ENCODE data around the gene KLHL10.
A peak's percentile ranks its signal among the peaks of the same experiment; 100 is the strongest.

Gene KLHL10

GRCh38 chr17:41837761-41838538 lies at the start of gene KLHL10:
Gene KLHL10 (plus strand): TSS chr17:41837825. CDS start chr17:41837933, 108 bp downstream.
- DNase-seq = no peak

- no peak for DNase-seq
Observed at GRCh38 chr17:41792845-41793783, 44.5 kb upstream of the KLHL10 start.

- DNase-seq = peak; percentile 52
Observed at GRCh38 chr17:41793784-41794539, 43.7 kb upstream of the KLHL10 start.

- DNase-seq = no peak
Observed at GRCh38 chr17:41794540-41794975, 43.1 kb upstream of the KLHL10 start.

- DNase-seq = no peak
Observed at GRCh38 chr17:41796121-41796895, 41.3 kb upstream of the KLHL10 start.

- no peak for DNase-seq
Observed at GRCh38 chr17:41797377-41797776, 40.2 kb upstream of the KLHL10 start.

- no peak for DNase-seq
Observed at GRCh38 chr17:41799366-41799765, 38.3 kb upstream of the KLHL10 start.

- DNase-seq = peak; percentile 67
Observed at GRCh38 chr17:41800601-41801373, 36.8 kb upstream of the KLHL10 start.

- peak; percentile 70 for DNase-seq
Observed at GRCh38 chr17:41801374-41802271, 36.0 kb upstream of the KLHL10 start.

GRCh38 chr17:41803049-41804020 lies 34.3 kb upstream of the KLHL10 start:
- no peak for DNase-seq

- no peak for DNase-seq
Observed at GRCh38 chr17:41806685-41807445, 30.8 kb upstream of the KLHL10 start.

GRCh38 chr17:41810659-41811548 lies 26.7 kb upstream of the KLHL10 start:
- no peak for DNase-seq

GRCh38 chr17:41811549-41812380 lies 25.9 kb upstream of the KLHL10 start, which contains the start of gene P3H4:
Gene P3H4 (minus strand): TSS chr17:41811949. CDS start chr17:41811915, 34 bp downstream.
- peak; percentile 69 for DNase-seq

- DNase-seq = peak; percentile 95
Observed at GRCh38 chr17:41812381-41813151, 25.1 kb upstream of the KLHL10 start, which contains the start of gene FKBP10. Gene FKBP10 (plus strand): TSS chr17:41813004. CDS start chr17:41813035, 31 bp downstream.

GRCh38 chr17:41813152-41813680 lies 24.4 kb upstream of the KLHL10 start:
- DNase-seq = no peak
